OCI-LY1 (cell line): Measurements from ENCODE around the gene NUAK1.

Experiments used
- H2AFZ ChIP-seq: fragments of 200-600 bp; sonication (generic), shearing (Covaris generic); 2 replicates; pipeline ENCODE4 v1.6.0; 2014; ENCODE audit warnings: antibody characterized with exemption, mild to moderate bottlenecking, low read length
- H3F3A ChIP-seq: fragments of 200-600 bp; sonication (generic), shearing (Covaris generic); 2 replicates; pipeline ENCODE4 v1.6.0; 2014; ENCODE audit warnings: mild to moderate bottlenecking, antibody characterized with exemption, low read length, moderate library complexity; ENCODE audit not compliant: insufficient read depth
- H3K27ac ChIP-seq: fragments of 200-600 bp; sonication (generic); 2 replicates; pipeline ENCODE4 v1.5.1; 2014; ENCODE audit warnings: low read length, mixed run types, mild to moderate bottlenecking, low read depth; ENCODE audit not compliant: poor library complexity, severe bottlenecking
- H3K27me3 ChIP-seq: fragments of 200-600 bp; sonication (generic); 2 replicates; pipeline ENCODE4 v1.6.0; 2014; ENCODE audit warnings: antibody characterized with exemption, mild to moderate bottlenecking, low read length, moderate library complexity; ENCODE audit not compliant: insufficient read depth
- H3K36me3 ChIP-seq: fragments of 200-600 bp; sonication (generic); 2 replicates; pipeline ENCODE4 v1.6.1; 2014; ENCODE audit warnings: mild to moderate bottlenecking, antibody characterized with exemption, low read length, moderate library complexity, mixed read lengths; ENCODE audit not compliant: insufficient read depth
- H3K4me1 ChIP-seq: fragments of 200-600 bp; sonication (generic); 2 replicates; pipeline ENCODE4 v1.5.1; 2014; ENCODE audit warnings: mild to moderate bottlenecking, low read length, moderate library complexity; ENCODE audit not compliant: insufficient read depth, severe bottlenecking
- H3K4me2 ChIP-seq: fragments of 200-600 bp; sonication (generic), shearing (Covaris generic); 2 replicates; pipeline ENCODE4 v1.6.1; 2014; ENCODE audit warnings: low read length
- H3K4me3 ChIP-seq: fragments of 200-600 bp; sonication (generic); 2 replicates; pipeline ENCODE4 v1.5.1; 2014; ENCODE audit warnings: low read length, low read depth, mild to moderate bottlenecking, mixed read lengths; ENCODE audit not compliant: poor library complexity, severe bottlenecking
- H3K79me2 ChIP-seq: fragments of 200-600 bp; shearing (Covaris generic); 2 replicates; pipeline ENCODE4 v1.6.1; 2016; ENCODE audit warnings: mixed run types, low read length, mixed read lengths; ENCODE audit not compliant: insufficient read depth
- H3K9ac ChIP-seq: fragments of 200-600 bp; sonication (generic), shearing (Covaris generic); 2 replicates; pipeline ENCODE4 v1.6.1; 2014; ENCODE audit warnings: mild to moderate bottlenecking, low read length, mixed read lengths
- H3K9me2 ChIP-seq: fragments of 200-600 bp; sonication (generic), shearing (Covaris generic); 2 replicates; pipeline ENCODE4 v1.6.1; 2014; ENCODE audit warnings: low read depth, mild to moderate bottlenecking, low read length, mixed read lengths
- H3K9me3 ChIP-seq: fragments of 200-600 bp; shearing (Covaris generic); 2 replicates; pipeline ENCODE4 v1.6.1; 2014; ENCODE audit warnings: low read length, mixed read lengths
- H4K20me1 ChIP-seq: fragments of 200-600 bp; sonication (generic), shearing (Covaris generic); 2 replicates; pipeline ENCODE4 v1.6.0; 2016; ENCODE audit warnings: mild to moderate bottlenecking, low read length; ENCODE audit not compliant: insufficient read depth
- EZH2 ChIP-seq: fragments of 200-600 bp; sonication (generic), shearing (Covaris generic); IDR thresholded peaks from 2 replicates; pipeline ENCODE4 v1.8.0; 2017; ENCODE audit warnings: borderline replicate concordance, mixed run types, mild to moderate bottlenecking, antibody characterized with exemption, low read length, moderate library complexity, mixed read lengths
- TF ChIP-seq, protein P1 (sequence below): fragments of 200-600 bp; sonication (generic), shearing (Covaris generic); IDR thresholded peaks from 2 replicates; pipeline ENCODE4 v1.5.1; 2017; ENCODE audit warnings: mild to moderate bottlenecking, antibody characterized with exemption, low read length, moderate library complexity, mixed read lengths

The NUAK1 gene

DNA sequence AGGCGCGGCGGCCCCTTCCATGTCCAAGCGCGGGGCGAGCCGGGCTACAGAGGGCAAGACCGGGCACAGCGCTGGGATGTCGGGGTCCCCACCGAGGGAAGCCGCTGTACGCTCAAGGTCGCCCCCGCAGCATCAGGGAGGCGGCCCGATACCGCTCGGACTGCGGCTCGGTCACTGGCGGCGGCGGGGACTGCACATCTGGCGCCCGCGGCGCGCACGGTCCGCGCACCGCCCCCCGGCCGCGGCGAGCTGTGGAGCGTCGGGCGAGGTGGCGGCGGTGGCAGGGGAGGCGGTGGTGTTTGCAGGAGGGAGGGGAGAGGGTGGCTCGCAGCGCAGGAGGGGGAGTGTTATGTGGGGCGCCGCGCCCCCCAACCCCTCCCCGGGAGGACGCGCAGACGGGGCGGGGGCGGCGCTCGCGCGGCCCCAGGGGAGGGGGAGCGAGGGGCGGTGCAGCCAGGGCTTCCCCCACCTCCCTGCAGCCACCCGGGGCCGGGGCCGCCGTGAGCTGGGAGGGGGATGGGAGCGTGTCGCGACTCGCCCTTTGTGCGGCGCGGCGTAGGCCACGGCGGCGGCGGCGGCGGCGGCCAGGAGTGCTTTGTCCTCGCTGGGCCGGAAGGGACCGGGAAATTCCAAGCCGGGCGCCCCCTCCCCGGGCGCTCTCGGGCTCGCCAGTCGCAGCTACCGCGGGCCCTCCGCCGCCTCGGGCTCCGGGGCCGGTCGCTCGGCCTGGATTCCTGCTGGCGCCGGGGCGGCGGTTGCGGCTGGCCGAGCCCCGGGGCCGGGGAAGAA lies at the start of gene NUAK1:
TSS of gene NUAK1 (minus strand) at position 322 of the 789 bp plus-strand sequence. CDS start at position 21, 301 bp downstream.
- H2AFZ ChIP-seq = no peak within 1 kb of the TSS
- no peaks in the 10 kb centered on the region for H3K9me3 ChIP-seq
- no peak within 1 kb of the TSS for H3K9ac ChIP-seq
- H3K4me2 ChIP-seq = no peak within 1 kb of the TSS
- no peaks in the 10 kb centered on the region for H4K20me1 ChIP-seq
- H3K27ac ChIP-seq = no peak within 1 kb of the TSS
- TF ChIP-seq EZH2 = no peak
- TF ChIP-seq, protein P1, sequence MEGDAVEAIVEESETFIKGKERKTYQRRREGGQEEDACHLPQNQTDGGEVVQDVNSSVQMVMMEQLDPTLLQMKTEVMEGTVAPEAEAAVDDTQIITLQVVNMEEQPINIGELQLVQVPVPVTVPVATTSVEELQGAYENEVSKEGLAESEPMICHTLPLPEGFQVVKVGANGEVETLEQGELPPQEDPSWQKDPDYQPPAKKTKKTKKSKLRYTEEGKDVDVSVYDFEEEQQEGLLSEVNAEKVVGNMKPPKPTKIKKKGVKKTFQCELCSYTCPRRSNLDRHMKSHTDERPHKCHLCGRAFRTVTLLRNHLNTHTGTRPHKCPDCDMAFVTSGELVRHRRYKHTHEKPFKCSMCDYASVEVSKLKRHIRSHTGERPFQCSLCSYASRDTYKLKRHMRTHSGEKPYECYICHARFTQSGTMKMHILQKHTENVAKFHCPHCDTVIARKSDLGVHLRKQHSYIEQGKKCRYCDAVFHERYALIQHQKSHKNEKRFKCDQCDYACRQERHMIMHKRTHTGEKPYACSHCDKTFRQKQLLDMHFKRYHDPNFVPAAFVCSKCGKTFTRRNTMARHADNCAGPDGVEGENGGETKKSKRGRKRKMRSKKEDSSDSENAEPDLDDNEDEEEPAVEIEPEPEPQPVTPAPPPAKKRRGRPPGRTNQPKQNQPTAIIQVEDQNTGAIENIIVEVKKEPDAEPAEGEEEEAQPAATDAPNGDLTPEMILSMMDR = no peak
- no peaks in the 10 kb centered on the region for H3F3A ChIP-seq
- H3K79me2 ChIP-seq = no peaks in the 10 kb centered on the region
- H3K4me3 ChIP-seq = no peak within 1 kb of the TSS
- no peaks in the 10 kb centered on the region for H3K4me1 ChIP-seq
- H3K27me3 ChIP-seq = no peaks in the 10 kb centered on the region
- H3K9me2 ChIP-seq = no peaks in the 10 kb centered on the region
- no peaks in the 10 kb centered on the region for H3K36me3 ChIP-seq

DNA sequence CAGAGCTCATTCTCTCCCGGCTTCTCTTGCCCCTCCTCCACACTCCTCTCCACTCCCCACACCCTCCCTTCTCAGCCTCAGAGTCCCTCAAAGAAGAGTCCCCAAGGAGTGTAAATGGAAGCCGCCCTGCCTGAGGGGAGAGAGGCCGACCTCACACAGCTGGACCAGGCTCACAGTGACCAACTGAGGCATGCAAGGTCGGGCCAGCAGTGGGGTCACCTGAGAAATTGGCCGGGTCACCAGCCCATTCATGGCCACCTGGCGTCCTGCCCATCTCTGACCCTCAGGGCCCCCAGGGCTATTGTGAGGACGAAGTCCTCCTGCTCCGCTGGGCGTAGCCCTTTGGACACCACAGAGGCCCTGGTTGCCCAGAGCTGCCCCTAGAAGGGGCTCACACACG lies 49.5 kb upstream of the NUAK1 start:
- Histone ChIP-seq H3K9ac (no peak overlapping the region), H3K4me3 (no peak overlapping the region), H3K9me2 (no peaks in the 10 kb centered on the region), H3K27ac (no peak overlapping the region), H3K79me2 (no peaks in the 10 kb centered on the region), H2AFZ (no peak overlapping the region), H3K4me1 (no peaks in the 10 kb centered on the region), H3F3A (no peaks in the 10 kb centered on the region), H3K27me3 (no peaks in the 10 kb centered on the region), H3K36me3 (no peaks in the 10 kb centered on the region), H3K9me3 (no peaks in the 10 kb centered on the region), H3K4me2 (no peak overlapping the region), H4K20me1 (no peaks in the 10 kb centered on the region)
- TF ChIP-seq EZH2 = no peak
- TF ChIP-seq, protein P1 = no peak

DNA sequence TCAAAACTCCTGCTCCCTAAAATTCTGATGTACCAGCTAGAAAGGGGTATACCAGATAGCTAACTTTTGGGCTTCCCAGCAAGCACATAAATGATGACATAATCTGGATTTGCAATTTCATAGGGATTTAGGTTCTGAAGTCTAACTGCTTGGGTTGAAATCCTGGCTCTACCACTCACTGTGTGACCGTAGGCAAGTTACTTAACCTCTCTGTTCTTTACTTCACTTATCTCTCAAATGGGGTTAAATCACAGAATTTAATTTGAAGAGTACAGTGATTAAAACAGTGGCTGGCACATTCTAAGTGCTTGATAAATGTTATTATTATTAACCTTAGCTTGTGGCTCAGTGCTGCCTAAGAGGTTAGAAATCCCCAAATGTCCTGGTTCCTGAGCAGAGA lies 49.1 kb upstream of the NUAK1 start:
- no peak for TF ChIP-seq EZH2
- TF ChIP-seq, protein P1 = no peak
- H3K36me3 ChIP-seq = no peaks in the 10 kb centered on the region
- no peaks in the 10 kb centered on the region for H3K9me3 ChIP-seq
- H3K27ac ChIP-seq = no peak overlapping the region
- H4K20me1 ChIP-seq = no peaks in the 10 kb centered on the region
- H2AFZ ChIP-seq = no peak overlapping the region
- no peak overlapping the region for H3K4me3 ChIP-seq
- no peak overlapping the region for H3K9ac ChIP-seq
- H3K9me2 ChIP-seq = no peaks in the 10 kb centered on the region
- no peaks in the 10 kb centered on the region for H3K4me1 ChIP-seq
- H3K4me2 ChIP-seq = no peak overlapping the region
- H3K27me3 ChIP-seq = no peaks in the 10 kb centered on the region
- H3K79me2 ChIP-seq = no peaks in the 10 kb centered on the region
- no peaks in the 10 kb centered on the region for H3F3A ChIP-seq
